NCI-H2081 (cell line): ENCODE measurements around the gene FUBP3.
"Not testable (repeated sequence)": the region's sequence is repeated elsewhere in the genome, so short reads cannot be mapped to it uniquely, and the experiment has no call there.

Experiments used
- DNase-seq, 2 experiments: peaks; one replicate each; lab custom pipeline; 2025; lab: John Stamatoyannopoulos, UW

Gene FUBP3

GRCh38 chr9:130556396-130557076 lies 22.8 kb upstream of the FUBP3 start:
- no peak for DNase-seq

GRCh38 chr9:130557077-130557468 lies 22.3 kb upstream of the FUBP3 start:
- no peak for DNase-seq

- DNase-seq = no peak
Observed at GRCh38 chr9:130561056-130561455, 18.3 kb upstream of the FUBP3 start.

GRCh38 chr9:130562525-130562924 lies 16.9 kb upstream of the FUBP3 start:
- not testable (repeated sequence) for DNase-seq

- no peak for DNase-seq
Observed at GRCh38 chr9:130563797-130564196, 15.6 kb upstream of the FUBP3 start.

GRCh38 chr9:130565792-130566191 lies 13.6 kb upstream of the FUBP3 start:
- DNase-seq = no peak

GRCh38 chr9:130570208-130570607 lies 9.2 kb upstream of the FUBP3 start:
- DNase-seq = no peak

GRCh38 chr9:130575514-130575913 lies 3.9 kb upstream of the FUBP3 start:
- no peak for DNase-seq

GRCh38 chr9:130576176-130576575 lies 3.2 kb upstream of the FUBP3 start:
- DNase-seq = no peak

GRCh38 chr9:130579738-130580463 lies 524 bp downstream of the FUBP3 start:
- DNase-seq = no peak

- no peak for DNase-seq
Observed at GRCh38 chr9:130581766-130582165, 2.4 kb downstream of the FUBP3 start.

GRCh38 chr9:130583271-130583670 lies 3.9 kb downstream of the FUBP3 start:
- no peak for DNase-seq

GRCh38 chr9:130587921-130588320 lies 8.5 kb downstream of the FUBP3 start:
- DNase-seq = no peak

GRCh38 chr9:130588416-130588815 lies 9.0 kb downstream of the FUBP3 start:
- no peak for DNase-seq

- no peak for DNase-seq
Observed at GRCh38 chr9:130589754-130590153, 10.4 kb downstream of the FUBP3 start.

- no peak for DNase-seq
Observed at GRCh38 chr9:130590305-130590704, 10.9 kb downstream of the FUBP3 start.

GRCh38 chr9:130593020-130593419 lies 13.6 kb downstream of the FUBP3 start:
- no peak for DNase-seq

GRCh38 chr9:130597228-130597627 lies 17.9 kb downstream of the FUBP3 start:
- no peak for DNase-seq

GRCh38 chr9:130598188-130598587 lies 18.8 kb downstream of the FUBP3 start:
- no peak for DNase-seq

- no peak for DNase-seq
Observed at GRCh38 chr9:130599625-130600024, 20.2 kb downstream of the FUBP3 start.

GRCh38 chr9:130601100-130601499 lies 21.7 kb downstream of the FUBP3 start:
- DNase-seq = no peak

- DNase-seq = no peak
Observed at GRCh38 chr9:130604295-130604694, 24.9 kb downstream of the FUBP3 start.

GRCh38 chr9:130606887-130607600 lies 27.7 kb downstream of the FUBP3 start:
- DNase-seq = no peak
